Transverse colon (tissue), 4 donors: Measurements from ENCODE around the gene IWS1. TPM values are rescaled to one million over a fixed set of nuclear protein-coding genes. Genes with fewer than 3 reads are reported as not detected.

ENCODE experiments used
- DNase-seq: peaks from one replicate; pipeline ENCODE4 v3.0.0-alpha.2; 2019
- H3K27ac ChIP-seq, 4 donors: fragments of 200-600 bp; sonication (generic); 2 replicates each; pipeline ENCODE4 v1.5.1; 2016 to 2018; ENCODE audit warnings: inconsistent platforms in 4 of 4
- H3K27me3 ChIP-seq: fragments of 200-600 bp; sonication (generic); 2 replicates; pipeline ENCODE4 v1.5.1; 2017; ENCODE audit warnings: inconsistent platforms
- H3K36me3 ChIP-seq, 4 donors: fragments of 200-600 bp; sonication (generic); 2 replicates each; pipeline ENCODE4 v1.5.1; 2017 to 2019; ENCODE audit warnings: inconsistent platforms in 4 of 4
- H3K4me1 ChIP-seq, 4 donors: fragments of 200-600 bp; sonication (generic); 2 replicates each; pipeline ENCODE4 v1.5.1; 2017 to 2020; ENCODE audit warnings: inconsistent platforms in 4 of 4
- H3K4me3 ChIP-seq, 4 donors: fragments of 200-600 bp; sonication (generic); 1 replicate in 1 of 4; 2 replicates in 3 of 4; pipeline versions ENCODE4 v1.5.1 to v1.6.1; 2017 to 2019; ENCODE audit warnings: inconsistent platforms in 4 of 4
- H3K9me3 ChIP-seq, 2 donors: fragments of 200-600 bp; sonication (generic); 2 replicates each; pipeline ENCODE4 v1.5.1; 2017 to 2019; ENCODE audit warnings: inconsistent platforms in 2 of 2
- CTCF ChIP-seq, 5 experiments: fragments of 200-600 bp in 3 of 5; fragments of 450-650 bp in 2 of 5; sonication (generic) in 3 of 5; IDR thresholded peaks; 1 replicate in 2 of 5; 2 replicates in 3 of 5; pipeline ENCODE4 v1.5.1; 2016 to 2017; ENCODE audit warnings: antibody characterized with exemption in 5 of 5, inconsistent platforms in 3 of 5, mild to moderate bottlenecking in 2 of 5, moderate library complexity in 1 of 5
- EP300 ChIP-seq: sonication (generic); formaldehyde crosslinking; IDR thresholded peaks from one replicate; pipeline ENCODE4 v1.6.1; 2017; ENCODE audit warnings: antibody characterized with exemption, low read depth
- POLR2A ChIP-seq: fragments of 450-650 bp; IDR thresholded peaks from one replicate; pipeline ENCODE4 v1.6.1; 2016; ENCODE audit warnings: antibody characterized with exemption, mild to moderate bottlenecking, moderate library complexity
- POLR2AphosphoS5 ChIP-seq, 3 donors: sonication (generic); formaldehyde crosslinking; IDR thresholded peaks; one replicate each; pipeline ENCODE4 v1.6.1; 2016; ENCODE audit warnings: antibody characterized with exemption in 3 of 3
- WGBS, 2 donors: methylation state at CpG; one replicate each; pipeline ENCODE4 v1.1.5; 2018; ENCODE audit warnings: low coverage in 1 of 2; 5-methylcytosine and 5-hydroxymethylcytosine counted together
- in situ Hi-C, 4 donors: fragments of 200-750 bp; cut with MboI; loops; one replicate each; pipeline versions ENCODE4 v1.15.0 to v1.15.1; 2017; ENCODE audit warnings: low sequenced_read_pairs in 3 of 4, low pct_ligation_motif_present in 1 of 4, low pct_unique_long_range_greater_than_20kb in 1 of 4
- intact Hi-C: fragments of 100-400 bp; cut with DNase I; formaldehyde crosslinking; loops from one replicate; pipeline ENCODE4 v1.15.1; 2023; ENCODE audit warnings: low total_unique reads
- total RNA-seq, 4 donors: library from RNA; depleted of rRNA; stranded (reverse); fragments of >200 nt; gene quantifications; one replicate each; pipeline ENCODE4 v1.1.0, GENCODE V29; 2016

The IWS1 gene
- total RNA-seq: 100 to 1,000 TPM in 1 of 4 donors, 10 to 100 TPM in 3; 27.3 to 139 (median 45.4) TPM

DNA sequence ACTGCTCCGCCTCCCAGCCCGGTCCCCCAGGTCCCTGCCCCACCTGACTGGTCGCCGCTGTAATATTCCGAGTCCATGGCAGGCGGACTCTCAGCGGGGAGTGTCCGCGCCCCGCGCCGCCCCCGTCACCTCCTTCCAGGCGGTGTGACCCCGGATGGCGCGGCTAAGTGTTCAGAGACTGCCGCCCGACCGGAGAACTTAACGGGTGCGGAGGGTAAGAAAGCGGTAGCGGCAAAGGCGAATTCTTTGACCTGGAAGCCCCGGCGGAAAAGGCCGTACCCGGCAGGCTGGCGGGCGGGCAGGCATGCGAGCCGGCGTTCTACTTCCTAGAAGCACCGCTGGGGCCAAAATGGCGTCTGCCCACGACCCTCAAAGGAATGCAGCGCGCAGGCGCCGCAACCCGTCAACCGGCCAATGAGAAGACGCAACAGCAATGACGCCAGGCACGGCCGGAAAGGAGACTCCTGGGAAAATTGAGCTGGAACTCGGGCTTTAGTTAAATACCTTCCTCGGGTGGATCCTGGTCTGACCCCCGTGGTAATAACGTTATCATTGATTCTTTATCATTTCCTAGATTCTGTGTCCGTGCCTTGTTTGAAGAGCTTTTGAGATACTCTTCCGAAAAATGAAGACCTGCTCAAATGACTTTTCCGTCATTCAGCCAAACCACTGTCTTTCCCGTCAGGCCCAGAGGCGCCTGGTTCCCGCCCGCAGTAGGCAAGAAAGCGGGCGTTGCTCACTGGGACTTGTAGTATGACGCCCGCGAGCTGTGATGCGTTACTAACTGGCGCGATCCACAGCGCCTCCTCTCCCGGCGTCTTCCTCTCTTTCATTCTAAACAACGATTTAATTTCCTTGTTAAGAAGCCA lies at the start of gene IWS1:
IWS1 (minus strand) TSS at position 358 of the 869 bp plus-strand sequence; CDS start at position 77, 281 bp downstream.
- DNase-seq: peak; percentile 96
- peak within 1 kb of the TSS; percentile 76 to 91 (median 86) for H3K4me3 ChIP-seq
- in situ Hi-C loops (no loop called here), intact Hi-C loops (no loop called here)
- H3K27ac ChIP-seq: peak within 1 kb of the TSS; percentile 91 to 95 (median 92)
- peaks cover 0 to 25% (median 19%) of the 10 kb centered on the region in 4 donors for H3K4me1 ChIP-seq
- no peaks in the 10 kb centered on the region for H3K9me3 ChIP-seq
- no peaks in the 10 kb centered on the region for H3K27me3 ChIP-seq
- TF ChIP-seq POLR2A (peak; percentile 68), CTCF (IDR thresholded peaks at IDR 0.05) (peak in 4 of 5 experiments; percentile 36 to 77 (median 60)), POLR2AphosphoS5 (IDR thresholded peaks at IDR 0.05) (peak; percentile 78 to 84 (median 79)), EP300 (no peak)
- no peaks in the 10 kb centered on the region for H3K36me3 ChIP-seq
- WGBS, 2 donors: 1 to 2% methylated on average over 9 to 68 of the region's 70 CpGs

GRCh38 chr2:127575941-127576432 lies 49.7 kb upstream of the IWS1 start:
- WGBS, 2 donors: 70% methylated on average over 11 of the region's 11 CpGs; no CpG with 5 or more reads in 1 of the 2 donors
- no peaks in the 10 kb centered on the region for H3K9me3 ChIP-seq
- TF ChIP-seq EP300 (no peak), POLR2A (no peak), CTCF (IDR thresholded peaks at IDR 0.05) (no peak), POLR2AphosphoS5 (IDR thresholded peaks at IDR 0.05) (no peak)
- no peaks in the 10 kb centered on the region for H3K27me3 ChIP-seq
- H3K4me3 ChIP-seq: no peak overlapping the region
- no peak overlapping the region for H3K27ac ChIP-seq
- in situ Hi-C loops (no loop called here), intact Hi-C loops (no loop called here)
- peaks cover 0 to 8% (median 5%) of the 10 kb centered on the region in 4 donors for H3K4me1 ChIP-seq
- H3K36me3 ChIP-seq: no peaks in the 10 kb centered on the region
- no peak for DNase-seq

DNA sequence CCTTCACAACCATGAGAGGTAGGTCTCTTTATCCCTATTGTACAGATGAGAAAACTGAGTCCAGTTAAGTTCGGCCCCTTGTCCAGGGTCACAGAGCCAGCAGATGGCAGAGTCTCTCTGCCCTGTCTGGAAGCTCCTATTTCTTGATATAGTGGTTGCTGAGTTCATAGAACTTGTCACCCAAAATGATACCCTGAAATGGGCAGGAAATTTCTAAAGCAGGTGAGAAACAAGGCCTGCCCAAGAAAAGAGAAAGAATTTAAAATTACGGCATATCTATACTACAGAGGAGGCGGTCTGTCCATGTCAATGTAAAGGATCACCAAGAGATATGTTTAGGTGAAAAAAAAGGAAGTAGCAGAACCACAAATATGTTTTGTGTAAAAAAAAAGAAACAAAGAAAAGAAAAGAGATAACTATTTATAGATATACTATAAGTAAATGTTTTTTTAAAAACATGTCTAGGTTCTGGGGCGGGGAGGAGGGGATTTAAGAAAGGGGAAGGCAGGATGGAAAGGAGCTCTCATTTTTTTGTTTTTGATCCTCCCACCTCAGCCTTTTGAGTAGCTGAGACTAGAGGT lies 49.0 kb upstream of the IWS1 start:
- Histone ChIP-seq H3K9me3 (no peaks in the 10 kb centered on the region), H3K27ac (no peak overlapping the region), H3K36me3 (no peaks in the 10 kb centered on the region), H3K4me1 (peaks cover 0 to 8% (median 5%) of the 10 kb centered on the region in 4 donors), H3K27me3 (no peaks in the 10 kb centered on the region), H3K4me3 (no peak overlapping the region)
- in situ Hi-C loops (no loop called here), intact Hi-C loops (no loop called here)
- no peak for TF ChIP-seq POLR2AphosphoS5 (IDR thresholded peaks at IDR 0.05)
- TF ChIP-seq CTCF (IDR thresholded peaks at IDR 0.05): no peak
- TF ChIP-seq POLR2A: no peak
- no peak for TF ChIP-seq EP300
- DNase-seq: no peak
- WGBS, 2 donors: 79 to 87% methylated on average over 3 to 4 of the region's 4 CpGs

- no peak overlapping the region for H3K27ac ChIP-seq
- in situ Hi-C loops (no loop called here), intact Hi-C loops (no loop called here)
- no peak for DNase-seq
- no peak for TF ChIP-seq CTCF (IDR thresholded peaks at IDR 0.05)
- TF ChIP-seq POLR2AphosphoS5 (IDR thresholded peaks at IDR 0.05): no peak
- TF ChIP-seq POLR2A: no peak
- no peak for TF ChIP-seq EP300
- no peaks in the 10 kb centered on the region for H3K9me3 ChIP-seq
- peaks cover 0 to 8% (median 5%) of the 10 kb centered on the region in 4 donors for H3K4me1 ChIP-seq
- no peaks in the 10 kb centered on the region for H3K27me3 ChIP-seq
- no peak overlapping the region for H3K4me3 ChIP-seq
- 95 to 100% methylated on average over 1 to 3 of the region's 3 CpGs for WGBS, 2 donors
- peaks cover 0 to 1% (median 0%) of the 10 kb centered on the region in 4 donors for H3K36me3 ChIP-seq
Observed at GRCh38 chr2:127574656-127575055, 48.4 kb upstream of the IWS1 start.
